ENCODE data around the gene BECN2.
A peak's percentile ranks its signal among the peaks of the same experiment; 100 is the strongest.

Gene BECN2

DNA sequence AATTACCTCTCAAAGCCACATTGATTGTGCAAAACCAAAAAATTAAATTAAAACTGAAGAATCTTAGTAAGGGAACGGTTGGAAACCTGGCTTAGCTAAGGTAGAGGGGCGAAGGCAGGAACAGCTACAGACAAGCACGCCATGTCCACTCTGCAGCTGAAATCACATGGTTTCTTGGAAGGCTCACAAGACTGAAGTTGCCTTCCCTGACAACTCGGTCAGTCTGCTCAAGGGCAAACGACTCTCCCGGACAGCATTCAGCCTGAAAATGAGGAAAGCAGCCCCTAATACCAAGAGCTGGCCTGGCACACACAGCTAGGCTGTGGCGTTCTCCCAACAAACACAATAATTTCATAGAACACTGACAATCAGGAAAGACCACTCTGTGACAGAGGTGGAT, 22.7 kb upstream of the BECN2 start:
- no peak for ATAC-seq (ENCODE audit: insufficient read depth, low read depth)
- no peak for DNase-seq
- no peaks in the 10 kb centered on the region for H3K9me3 ChIP-seq (ENCODE audit: insufficient read depth, low read length, severe bottlenecking)
- no peak overlapping the region for H3K9ac ChIP-seq (ENCODE audit: low read depth, low read length)
- H3K4me3 ChIP-seq (ENCODE audit: low read depth in 1 of 2, low read length in 2 of 2): no peak overlapping the region
- no peak overlapping the region for H2AFZ ChIP-seq (ENCODE audit: low read depth, low read length)
- no peaks in the 10 kb centered on the region for H3K4me1 ChIP-seq (ENCODE audit: insufficient read depth, low read length)
- TF ChIP-seq CTCF (IDR thresholded peaks at IDR 0.05; ENCODE audit: borderline replicate concordance, extremely low read depth, low read length, poor library complexity, severe bottlenecking) (no peak), EZH2 (IDR thresholded peaks at IDR 0.05; ENCODE audit: borderline replicate concordance, low read depth, low read length, severe bottlenecking) (no peak)
- no peaks in the 10 kb centered on the region for H3K36me3 ChIP-seq (ENCODE audit: insufficient read depth, low read length)
- no peaks in the 10 kb centered on the region for H4K20me1 ChIP-seq (ENCODE audit: insufficient read depth, low read length)
- no peak overlapping the region for H3K4me2 ChIP-seq (ENCODE audit: insufficient read depth, low read length)
- H3K79me2 ChIP-seq (ENCODE audit: insufficient read depth, low read length): no peaks in the 10 kb centered on the region
- no peaks in the 10 kb centered on the region for H3K27me3 ChIP-seq (ENCODE audit: insufficient read depth, low read length, poor library complexity)
- H3K27ac ChIP-seq (ENCODE audit: low read length): no peak overlapping the region

DNA sequence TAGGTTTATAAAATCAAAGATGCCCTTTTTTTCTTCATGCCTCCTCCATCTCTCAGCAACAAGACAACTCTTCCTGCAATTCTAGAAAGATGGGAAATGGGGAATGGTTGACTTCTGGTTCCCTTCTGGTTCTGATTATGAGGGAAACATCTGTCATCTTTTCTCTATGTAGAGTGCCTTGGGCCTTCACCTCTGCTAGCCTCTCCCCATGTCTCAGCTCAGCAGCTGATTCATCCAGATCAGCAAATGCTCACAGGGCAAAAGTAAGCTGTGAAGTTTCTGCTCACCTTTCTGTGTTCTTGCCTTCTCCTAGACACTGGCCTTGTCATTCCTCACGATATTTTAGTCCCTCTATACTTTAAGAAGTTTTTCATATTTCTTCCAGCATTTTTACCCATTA, 17.8 kb upstream of the BECN2 start:
- Histone ChIP-seq H2AFZ (ENCODE audit: low read depth, low read length) (no peak overlapping the region), H3K79me2 (ENCODE audit: insufficient read depth, low read length) (no peaks in the 10 kb centered on the region), H3K36me3 (ENCODE audit: insufficient read depth, low read length) (no peaks in the 10 kb centered on the region), H3K4me2 (ENCODE audit: insufficient read depth, low read length) (no peak overlapping the region), H3K9me3 (ENCODE audit: insufficient read depth, low read length, severe bottlenecking) (no peaks in the 10 kb centered on the region), H4K20me1 (ENCODE audit: insufficient read depth, low read length) (no peaks in the 10 kb centered on the region), H3K4me3 (ENCODE audit: low read depth in 1 of 2, low read length in 2 of 2) (no peak overlapping the region), H3K9ac (ENCODE audit: low read depth, low read length) (no peak overlapping the region), H3K27ac (ENCODE audit: low read length) (no peak overlapping the region), H3K27me3 (ENCODE audit: insufficient read depth, low read length, poor library complexity) (no peaks in the 10 kb centered on the region), H3K4me1 (ENCODE audit: insufficient read depth, low read length) (peaks cover under 1% of the 10 kb centered on the region; the same call in 1 of the 2 replicates)
- TF ChIP-seq CTCF (IDR thresholded peaks at IDR 0.05; ENCODE audit: borderline replicate concordance, extremely low read depth, low read length, poor library complexity, severe bottlenecking) (no peak), EZH2 (IDR thresholded peaks at IDR 0.05; ENCODE audit: borderline replicate concordance, low read depth, low read length, severe bottlenecking) (no peak)
- DNase-seq: no peak
- ATAC-seq (ENCODE audit: insufficient read depth, low read depth): no peak

DNA sequence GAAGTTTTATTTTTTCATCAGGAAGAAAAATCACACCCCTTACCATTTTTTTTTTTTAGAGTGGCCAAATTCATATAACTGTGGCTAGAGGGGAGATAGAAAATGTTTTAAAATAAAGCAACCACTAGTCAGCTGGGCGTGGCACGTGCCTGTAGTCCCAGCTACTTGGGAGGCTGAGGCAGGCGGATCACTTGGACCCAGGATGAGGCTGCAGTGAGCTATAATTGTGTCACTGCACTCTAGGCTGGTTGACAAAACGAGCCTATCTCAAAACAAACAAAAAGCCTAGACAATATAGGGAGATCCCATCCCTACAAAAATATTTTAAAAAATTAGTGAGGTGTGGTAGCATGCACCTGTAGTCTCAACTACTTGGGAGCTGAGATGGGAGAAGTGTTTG, 14.8 kb upstream of the BECN2 start:
- no peak for ATAC-seq (ENCODE audit: insufficient read depth, low read depth)
- no peak overlapping the region for H3K4me3 ChIP-seq (ENCODE audit: low read depth in 1 of 2, low read length in 2 of 2)
- DNase-seq: no peak
- H3K27me3 ChIP-seq (ENCODE audit: insufficient read depth, low read length, poor library complexity): no peaks in the 10 kb centered on the region
- no peaks in the 10 kb centered on the region for H3K9me3 ChIP-seq (ENCODE audit: insufficient read depth, low read length, severe bottlenecking)
- H3K79me2 ChIP-seq (ENCODE audit: insufficient read depth, low read length): no peaks in the 10 kb centered on the region
- no peak overlapping the region for H2AFZ ChIP-seq (ENCODE audit: low read depth, low read length)
- no peak overlapping the region for H3K27ac ChIP-seq (ENCODE audit: low read length)
- H3K4me2 ChIP-seq (ENCODE audit: insufficient read depth, low read length): no peak overlapping the region
- H3K4me1 ChIP-seq (ENCODE audit: insufficient read depth, low read length): peaks cover 2% of the 10 kb centered on the region; the same call in 1 of the 2 replicates
- H3K9ac ChIP-seq (ENCODE audit: low read depth, low read length): no peak overlapping the region
- H4K20me1 ChIP-seq (ENCODE audit: insufficient read depth, low read length): no peaks in the 10 kb centered on the region
- no peaks in the 10 kb centered on the region for H3K36me3 ChIP-seq (ENCODE audit: insufficient read depth, low read length)
- TF ChIP-seq CTCF (IDR thresholded peaks at IDR 0.05; ENCODE audit: borderline replicate concordance, extremely low read depth, low read length, poor library complexity, severe bottlenecking) (no peak), EZH2 (IDR thresholded peaks at IDR 0.05; ENCODE audit: borderline replicate concordance, low read depth, low read length, severe bottlenecking) (no peak)

DNA sequence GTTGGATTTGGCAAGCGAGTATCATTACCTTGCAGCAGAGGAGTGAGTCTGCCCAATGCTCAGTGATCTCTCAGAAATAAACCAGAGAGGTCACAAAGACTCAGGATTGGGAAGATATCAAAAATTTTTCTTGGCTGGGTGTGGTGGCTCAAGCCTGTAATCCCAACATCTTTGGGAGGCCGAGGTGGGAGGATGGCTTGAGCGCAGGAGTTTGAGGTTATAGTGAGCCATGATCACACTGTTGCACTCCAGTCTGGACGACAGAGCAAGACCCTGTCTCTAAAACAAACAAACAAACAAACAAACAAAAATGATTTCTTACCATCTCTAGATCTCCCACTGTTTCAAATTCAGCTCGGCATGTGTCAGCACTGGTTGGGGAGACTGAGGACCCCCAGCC, 13.3 kb upstream of the BECN2 start:
- H3K9ac ChIP-seq (ENCODE audit: low read depth, low read length): no peak overlapping the region
- H3K4me2 ChIP-seq (ENCODE audit: insufficient read depth, low read length): peak overlapping the region; percentile 46; the same call in 1 of the 2 replicates
- 0 out of 3 replicates have a peak, but pooled peaks have one; percentile 27 for ATAC-seq (ENCODE audit: insufficient read depth, low read depth)

More for the DNA sequence above, 13.3 kb upstream of the BECN2 start:
- TF ChIP-seq CTCF (IDR thresholded peaks at IDR 0.05; ENCODE audit: borderline replicate concordance, extremely low read depth, low read length, poor library complexity, severe bottlenecking) (no peak), EZH2 (IDR thresholded peaks at IDR 0.05; ENCODE audit: borderline replicate concordance, low read depth, low read length, severe bottlenecking) (no peak)
- H3K79me2 ChIP-seq (ENCODE audit: insufficient read depth, low read length): no peaks in the 10 kb centered on the region
- no peak overlapping the region; the same call in 1 of the 2 replicates for H2AFZ ChIP-seq (ENCODE audit: low read depth, low read length)
- peaks cover 2% of the 10 kb centered on the region; the same call in 1 of the 2 replicates for H3K4me1 ChIP-seq (ENCODE audit: insufficient read depth, low read length)
- DNase-seq: no peak
- H3K36me3 ChIP-seq (ENCODE audit: insufficient read depth, low read length): no peaks in the 10 kb centered on the region
- no peak overlapping the region for H3K27ac ChIP-seq (ENCODE audit: low read length)
- no peaks in the 10 kb centered on the region for H3K27me3 ChIP-seq (ENCODE audit: insufficient read depth, low read length, poor library complexity)
- no peaks in the 10 kb centered on the region for H3K9me3 ChIP-seq (ENCODE audit: insufficient read depth, low read length, severe bottlenecking)
- no peak overlapping the region for H3K4me3 ChIP-seq (ENCODE audit: low read depth in 1 of 2, low read length in 2 of 2)
- H4K20me1 ChIP-seq (ENCODE audit: insufficient read depth, low read length): no peaks in the 10 kb centered on the region
